HUES64 (cell line): ENCODE results near the gene IRF9.
"Not testable (repeated sequence)": the region's sequence is repeated elsewhere in the genome, so short reads cannot be mapped to it uniquely, and the experiment has no call there.

Experiments used
- H3K27ac ChIP-seq: 2 replicates; pipeline ENCODE4 v1.7.0; 2013; ENCODE audit warnings: low read depth, low read length, inconsistent platforms
- H3K27me3 ChIP-seq: 2 replicates; pipeline ENCODE4 v1.6.1; 2013; ENCODE audit warnings: mild to moderate bottlenecking, low read length; ENCODE audit not compliant: insufficient read depth
- H3K36me3 ChIP-seq: 2 replicates; pipeline ENCODE4 v1.6.1; 2013; ENCODE audit warnings: mild to moderate bottlenecking, low read length; ENCODE audit not compliant: insufficient read depth
- H3K4me1 ChIP-seq: 2 replicates; pipeline ENCODE4 v1.6.1; 2013; ENCODE audit warnings: mild to moderate bottlenecking, low read length, moderate library complexity; ENCODE audit not compliant: insufficient read depth
- H3K4me3 ChIP-seq: 2 replicates; pipeline ENCODE4 v1.5.1; 2013; ENCODE audit warnings: mild to moderate bottlenecking, low read length, moderate library complexity
- H3K9ac ChIP-seq: 2 replicates; pipeline ENCODE4 v1.6.1; 2013; ENCODE audit warnings: mild to moderate bottlenecking, low read depth, low read length
- H3K9me3 ChIP-seq: 2 replicates; pipeline ENCODE4 v1.6.1; 2013; ENCODE audit warnings: low read depth, low read length; ENCODE audit not compliant: insufficient read depth
- WGBS: fragments of 150-250, 120-280 bp; methylation state at CpG from one replicate; pipeline ENCODE4 v1.1.7; 2013; ENCODE audit warnings: missing lambda C conversion rate; 5-methylcytosine and 5-hydroxymethylcytosine counted together

IRF9 gene

DNA sequence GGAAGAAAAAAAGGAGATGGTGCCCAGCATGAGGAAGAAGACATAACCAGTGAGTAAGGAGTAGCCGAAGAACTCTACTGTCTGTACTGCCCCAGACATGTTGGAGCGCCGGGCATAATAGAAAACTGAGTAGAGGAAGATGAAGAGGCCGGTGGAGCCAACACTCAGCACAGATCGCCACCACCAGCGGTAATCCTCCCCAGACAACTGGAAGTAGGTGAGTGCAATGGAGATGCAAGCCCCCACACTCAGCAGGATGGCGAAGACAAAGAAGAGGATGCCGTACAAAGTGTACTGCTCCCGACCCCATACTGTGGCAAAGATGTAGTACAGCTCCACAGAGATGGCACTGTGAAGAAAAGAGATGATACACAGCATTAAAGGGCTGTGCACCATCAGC is 28.4 kb downstream of the IRF9 start:
- peaks cover 9% of the 10 kb centered on the region; the same call in 1 of the 2 replicates for H3K4me1 ChIP-seq
- peak overlapping the region; percentile 44; the same call in 1 of the 2 replicates for H3K9ac ChIP-seq
- H3K27ac ChIP-seq: no peak overlapping the region
- H3K9me3 ChIP-seq: no peaks in the 10 kb centered on the region
- H3K4me3 ChIP-seq: peak overlapping the region; percentile 85
- 94% methylated on average over 9 of the region's 9 CpGs for WGBS
- no peaks in the 10 kb centered on the region for H3K27me3 ChIP-seq
- H3K36me3 ChIP-seq: peaks cover 65% of the 10 kb centered on the region

- no peaks in the 10 kb centered on the region for H3K9me3 ChIP-seq
- H3K36me3 ChIP-seq: peaks cover 56% of the 10 kb centered on the region
Measured at GRCh38 chr14:24190416-24190815, 29.4 kb downstream of the IRF9 start.

DNA sequence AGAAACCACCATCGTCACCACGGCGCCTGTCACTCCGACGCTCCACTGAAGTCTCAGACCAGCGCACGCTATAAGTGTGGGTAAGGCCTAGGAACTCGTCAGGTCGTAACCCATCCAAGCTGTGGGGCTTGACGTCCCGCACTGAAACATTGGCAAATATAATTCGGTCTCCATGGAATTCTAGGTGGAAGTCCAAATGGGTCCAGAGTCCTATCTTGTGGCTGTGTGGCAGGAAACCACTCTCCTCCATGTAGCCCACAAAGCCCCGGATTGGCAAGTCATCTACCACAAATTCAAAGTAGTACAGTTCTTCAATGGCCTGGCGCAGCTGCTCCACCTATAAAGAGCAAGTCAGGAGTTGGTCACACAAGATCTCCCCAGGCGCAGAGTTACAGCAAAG is 31.9 kb downstream of the IRF9 start:
- Histone ChIP-seq H3K9ac (no peak overlapping the region), H3K4me1 (peaks cover 4% of the 10 kb centered on the region; the same call in 1 of the 2 replicates), H3K9me3 (no peaks in the 10 kb centered on the region), H3K4me3 (no peak overlapping the region), H3K27me3 (no peaks in the 10 kb centered on the region), H3K27ac (no peak overlapping the region), H3K36me3 (peaks cover 33% of the 10 kb centered on the region)
- 96% methylated on average over 15 of the region's 15 CpGs for WGBS

More at GRCh38 chr14:24190416-24190815, 29.4 kb downstream of the IRF9 start:
- WGBS: 90% methylated on average over 10 of the region's 10 CpGs
- Histone ChIP-seq H3K4me3 (no peak overlapping the region), H3K4me1 (peaks cover 9% of the 10 kb centered on the region; the same call in 1 of the 2 replicates), H3K9ac (no peak overlapping the region), H3K27me3 (no peaks in the 10 kb centered on the region), H3K27ac (no peak overlapping the region)

GRCh38 chr14:24194186-24194872 is 33.3 kb downstream of the IRF9 start:
- 0 out of 2 replicates have a peak overlapping the region, but pooled peaks have one; percentile 98 for H3K9ac ChIP-seq
- H3K4me1 ChIP-seq: peaks cover under 1% of the 10 kb centered on the region; the same call in 1 of the 2 replicates
- no peaks in the 10 kb centered on the region for H3K27me3 ChIP-seq
- no peak overlapping the region for H3K27ac ChIP-seq
- peaks cover 33% of the 10 kb centered on the region for H3K36me3 ChIP-seq
- no peaks in the 10 kb centered on the region for H3K9me3 ChIP-seq
- peak overlapping the region; percentile 95 for H3K4me3 ChIP-seq
- WGBS: 90% methylated on average over 7 of the region's 7 CpGs

- no peaks in the 10 kb centered on the region for H3K4me1 ChIP-seq
- peak overlapping the region; percentile 95 for H3K4me3 ChIP-seq
- no peaks in the 10 kb centered on the region for H3K9me3 ChIP-seq
- H3K27ac ChIP-seq: peak overlapping the region; percentile 100; the same call in 1 of the 2 replicates
- WGBS: 64% methylated on average over 8 of the region's 8 CpGs
- no peaks in the 10 kb centered on the region for H3K27me3 ChIP-seq
- H3K9ac ChIP-seq: peak overlapping the region; percentile 98
- peaks cover 32% of the 10 kb centered on the region for H3K36me3 ChIP-seq
Measured at GRCh38 chr14:24194873-24195185, 33.8 kb downstream of the IRF9 start.

DNA sequence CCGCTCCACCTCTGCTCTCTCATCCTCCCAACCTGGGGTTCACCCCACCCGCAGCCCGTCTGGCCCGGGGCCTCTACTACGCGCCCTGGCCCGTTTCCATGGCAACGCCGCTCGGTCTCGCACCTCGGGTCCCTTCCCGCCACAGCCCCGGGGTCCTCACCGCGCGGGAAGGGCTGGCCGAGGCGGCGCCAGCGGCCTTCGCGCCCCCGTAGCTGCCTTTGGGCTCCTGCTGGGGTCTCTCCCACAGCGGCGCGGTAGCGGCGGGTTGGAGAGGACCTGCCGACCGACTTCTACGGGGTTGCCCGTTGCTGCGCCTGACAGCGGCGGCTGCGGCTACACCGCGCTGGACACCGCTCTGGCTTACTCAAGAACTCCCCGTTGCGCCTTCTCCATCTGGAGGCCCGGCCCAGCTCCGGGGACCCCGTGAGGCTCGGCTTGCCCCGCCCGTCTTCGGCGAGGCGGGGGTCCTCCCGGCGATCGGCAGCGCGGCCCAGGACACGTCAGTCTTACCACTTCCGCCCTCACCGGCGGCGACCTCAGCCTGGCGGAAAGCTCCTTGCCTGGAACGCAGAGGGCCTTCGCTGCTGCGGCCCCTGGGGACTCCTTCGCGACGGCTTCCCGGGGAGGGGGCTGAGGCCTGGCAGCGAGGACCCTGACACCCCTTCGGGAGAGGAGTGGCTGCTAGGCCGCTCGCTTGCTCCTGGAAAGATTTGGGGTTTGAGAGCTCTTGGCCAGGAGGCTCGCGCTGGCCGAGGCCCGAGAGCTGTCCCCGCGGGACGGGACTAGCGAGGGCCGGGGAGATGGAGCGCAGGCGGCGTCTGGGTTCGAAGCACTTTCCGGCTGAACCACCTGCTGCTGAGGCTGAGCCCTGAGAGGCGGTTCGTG is 34.4 kb downstream of the IRF9 start, which contains the start of gene TM9SF1:
TM9SF1 (minus strand) TSS at position 256 of the 885 bp plus-strand sequence. CDS start 422 bp downstream, outside the sequence.
- Histone ChIP-seq H3K27me3 (no peaks in the 10 kb centered on the region), H3K9ac (peak within 1 kb of the TSS; percentile 98), H3K4me3 (peak within 1 kb of the TSS; percentile 95), H3K36me3 (peaks cover 28% of the 10 kb centered on the region), H3K4me1 (no peaks in the 10 kb centered on the region), H3K9me3 (no peaks in the 10 kb centered on the region), H3K27ac (peak within 1 kb of the TSS; percentile 100)
- under 1% methylated on average over 89 of the region's 89 CpGs for WGBS

DNA sequence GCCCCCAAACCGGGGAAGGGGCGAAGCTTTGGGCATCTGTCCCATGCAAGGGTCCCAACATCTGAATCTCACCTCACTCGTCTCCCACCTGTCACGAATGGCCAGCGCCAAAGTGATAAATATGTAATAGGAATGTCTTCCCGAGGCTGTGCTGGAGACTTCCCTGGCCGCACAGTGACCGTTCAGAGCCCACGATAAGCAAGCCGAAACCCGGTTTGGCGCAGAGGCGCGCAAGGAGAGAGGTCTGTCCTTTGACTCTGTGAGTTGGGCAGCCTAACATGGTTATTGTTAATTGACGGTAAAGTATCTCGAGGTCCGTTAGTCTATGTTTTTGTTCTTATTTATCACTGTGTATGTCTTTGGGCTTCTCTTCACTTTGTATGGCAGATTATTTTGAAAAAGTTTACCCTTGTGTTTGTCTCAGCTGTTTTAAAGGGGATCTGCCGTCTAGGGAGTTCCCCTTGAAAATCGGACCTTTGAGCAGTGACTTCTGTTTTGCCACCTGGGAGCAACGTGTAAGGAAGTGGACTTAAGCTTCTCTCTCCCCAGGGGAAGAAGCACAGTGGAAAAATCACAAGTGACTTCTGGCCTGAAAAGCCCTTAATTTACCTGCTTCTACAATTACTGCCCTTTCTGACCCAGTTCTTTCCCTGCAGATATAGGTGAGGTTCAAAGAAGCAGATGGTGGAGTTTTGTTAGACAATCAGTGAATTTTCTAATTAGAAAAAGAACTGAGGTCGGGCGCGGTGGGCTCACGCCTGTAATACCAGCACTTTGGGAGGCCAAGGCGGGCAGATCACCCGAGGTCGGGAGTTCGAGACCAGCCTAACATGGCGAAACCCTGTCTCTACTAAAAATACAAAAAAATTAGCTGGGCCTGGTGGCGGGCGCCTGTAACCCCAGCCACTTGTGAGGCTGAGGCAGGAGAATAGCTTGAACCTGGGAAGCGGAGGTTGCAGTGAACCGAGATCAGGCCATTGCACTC is 35.3 kb downstream of the IRF9 start:
- no peaks in the 10 kb centered on the region; the same call in 1 of the 2 replicates for H3K4me1 ChIP-seq
- H3K27me3 ChIP-seq: no peaks in the 10 kb centered on the region
- H3K9ac ChIP-seq: peak overlapping the region; percentile 98
- peak overlapping the region; percentile 100 for H3K27ac ChIP-seq
- WGBS: 37% methylated on average over 33 of the region's 33 CpGs
- H3K36me3 ChIP-seq: peaks cover 28% of the 10 kb centered on the region
- H3K4me3 ChIP-seq: peak overlapping the region; percentile 95
- peaks cover 2% of the 10 kb centered on the region; the same call in 1 of the 2 replicates for H3K9me3 ChIP-seq

- H3K9ac ChIP-seq: no peak overlapping the region
- H3K4me1 ChIP-seq: no peaks in the 10 kb centered on the region; the same call in 1 of the 2 replicates
- H3K27me3 ChIP-seq: no peaks in the 10 kb centered on the region
- WGBS: 83% methylated on average over 1 of the region's 2 CpGs
- peaks cover 7% of the 10 kb centered on the region for H3K9me3 ChIP-seq
- no peak overlapping the region for H3K27ac ChIP-seq
- peaks cover 26% of the 10 kb centered on the region for H3K36me3 ChIP-seq
- peak overlapping the region; percentile 16; the same call in 1 of the 2 replicates for H3K4me3 ChIP-seq
Measured at GRCh38 chr14:24197056-24197450, 36.0 kb downstream of the IRF9 start.

- peaks cover 5% of the 10 kb centered on the region; the same call in 1 of the 2 replicates for H3K4me1 ChIP-seq
- H3K27me3 ChIP-seq: no peaks in the 10 kb centered on the region
- no peak overlapping the region for H3K27ac ChIP-seq
- H3K36me3 ChIP-seq: peaks cover 12% of the 10 kb centered on the region
- H3K9me3 ChIP-seq: peaks cover 7% of the 10 kb centered on the region
- no peak overlapping the region for H3K4me3 ChIP-seq
- 93% methylated on average over 6 of the region's 7 CpGs for WGBS
- H3K9ac ChIP-seq: no peak overlapping the region
Measured at GRCh38 chr14:24198814-24199524, 37.9 kb downstream of the IRF9 start.

- H3K36me3 ChIP-seq: peaks cover 43% of the 10 kb centered on the region
- H3K9me3 ChIP-seq, H3K9ac ChIP-seq, H3K4me1 ChIP-seq, H3K27me3 ChIP-seq, H3K4me3 ChIP-seq: not testable (repeated sequence)
- H3K27ac ChIP-seq: peak overlapping the region; percentile 79; the same call in 1 of the 2 replicates
- 15% methylated on average over 8 of the region's 8 CpGs for WGBS
Measured at GRCh38 chr14:24202538-24202937, 41.5 kb downstream of the IRF9 start.
